ENCODE measurements around the gene ETV3. TPM values are rescaled to one million over a fixed set of nuclear protein-coding genes. Genes with fewer than 3 reads are reported as not detected.

Gene ETV3
- total RNA-seq, 1 experiment from 2014 or later, result 6.6 TPM

Other genes starting within 250 kb of the ETV3 start
- gene PEAR1, start 244.7 kb downstream of the ETV3 start, total RNA-seq (2014; rRNA removed; shearing (Covaris generic); ENCODE audit: low replicate concordance), result 0.46 TPM in 1 of 2 replicates, not detected in the other
- not detected in 2 replicates for gene LRRC71, start 217.8 kb downstream of the ETV3 start, total RNA-seq (2014; rRNA removed; shearing (Covaris generic); ENCODE audit: low replicate concordance)
- 15.3 and 31.2 TPM in 2 replicates for gene ARHGEF11, start 92.7 kb downstream of the ETV3 start, total RNA-seq (2014; rRNA removed; shearing (Covaris generic); ENCODE audit: low replicate concordance)
- gene ETV3L, start 38.6 kb downstream of the ETV3 start, total RNA-seq (2014; rRNA removed; shearing (Covaris generic); ENCODE audit: low replicate concordance), result not detected in 2 replicates